Measurements from ENCODE around the gene ZNF774. TPM values are rescaled to one million over a fixed set of nuclear protein-coding genes. Genes with fewer than 3 reads are reported as not detected.

Gene ZNF774
- total and polyA plus RNA-seq, 8 donors, result 0.58 to 7.1 (median 2.3) TPM

- Histone ChIP-seq H3K27ac (no peak overlapping the region), H3K9me3 (no peaks in the 10 kb centered on the region), H3K36me3 (no peaks in the 10 kb centered on the region), H3K4me3 (no peak overlapping the region), H3K4me1 (peaks cover 0 to 4% (median 0%) of the 10 kb centered on the region in 4 donors), H3K27me3 (no peaks in the 10 kb centered on the region)
- WGBS, 5 donors, result 73 to 93% (median 87%) methylated on average over 4 of the region's 4 CpGs
- TF ChIP-seq EP300 (IDR thresholded peaks at IDR 0.05) (no peak), POLR2AphosphoS5 (IDR thresholded peaks at IDR 0.05) (no peak), POLR2A (IDR thresholded peaks at IDR 0.05) (no peak), CTCF (IDR thresholded peaks at IDR 0.05) (no peak)
- DNase-seq, result no peak
- intact Hi-C loops (cut with DNase I; ENCODE audit: low total_unique reads), result no loop called here
Measured at GRCh38 chr15:90337256-90337655, 14.8 kb upstream of the ZNF774 start.

GRCh38 chr15:90338532-90338931, 13.6 kb upstream of the ZNF774 start:
- H3K4me3 ChIP-seq, result no peak overlapping the region
- H3K4me1 ChIP-seq, result peaks cover 0 to 16% (median 0%) of the 10 kb centered on the region in 4 donors
- no peak overlapping the region for H3K27ac ChIP-seq
- H3K36me3 ChIP-seq, result no peaks in the 10 kb centered on the region
- WGBS, 5 donors, result 82 to 98% (median 92%) methylated on average over 1 of the region's 1 CpG
- H3K9me3 ChIP-seq, result no peaks in the 10 kb centered on the region
- no peak for DNase-seq
- TF ChIP-seq CTCF (IDR thresholded peaks at IDR 0.05) (no peak), POLR2AphosphoS5 (IDR thresholded peaks at IDR 0.05) (no peak), EP300 (IDR thresholded peaks at IDR 0.05) (no peak), POLR2A (IDR thresholded peaks at IDR 0.05) (no peak)
- H3K27me3 ChIP-seq, result no peaks in the 10 kb centered on the region
- intact Hi-C loops (cut with DNase I; ENCODE audit: low total_unique reads), result no loop called here

GRCh38 chr15:90340345-90340744, 11.7 kb upstream of the ZNF774 start:
- Histone ChIP-seq H3K27ac (no peak overlapping the region), H3K27me3 (no peaks in the 10 kb centered on the region), H3K4me3 (no peak overlapping the region), H3K36me3 (no peaks in the 10 kb centered on the region), H3K9me3 (no peaks in the 10 kb centered on the region), H3K4me1 (peaks cover 0 to 17% (median 0%) of the 10 kb centered on the region in 4 donors)
- TF ChIP-seq POLR2AphosphoS5 (IDR thresholded peaks at IDR 0.05) (no peak), EP300 (IDR thresholded peaks at IDR 0.05) (no peak), CTCF (IDR thresholded peaks at IDR 0.05) (no peak), POLR2A (IDR thresholded peaks at IDR 0.05) (no peak)
- intact Hi-C loops (cut with DNase I; ENCODE audit: low total_unique reads), result no loop called here
- DNase-seq, result no peak
- 57 to 80% (median 74%) methylated on average over 6 of the region's 6 CpGs for WGBS, 5 donors

GRCh38 chr15:90343302-90343790, 8.7 kb upstream of the ZNF774 start:
- peaks cover 0 to 17% (median 0%) of the 10 kb centered on the region in 4 donors for H3K4me1 ChIP-seq
- H3K36me3 ChIP-seq, result no peaks in the 10 kb centered on the region
- 86 to 95% (median 89%) methylated on average over 5 of the region's 5 CpGs for WGBS, 5 donors
- H3K27me3 ChIP-seq, result no peaks in the 10 kb centered on the region
- TF ChIP-seq EP300 (IDR thresholded peaks at IDR 0.05) (no peak), POLR2A (IDR thresholded peaks at IDR 0.05) (no peak), POLR2AphosphoS5 (IDR thresholded peaks at IDR 0.05) (no peak), CTCF (IDR thresholded peaks at IDR 0.05) (no peak)
- H3K4me3 ChIP-seq, result no peak overlapping the region
- no peak overlapping the region for H3K27ac ChIP-seq
- intact Hi-C loops (cut with DNase I; ENCODE audit: low total_unique reads), result no loop called here
- no peak for DNase-seq
- H3K9me3 ChIP-seq, result no peaks in the 10 kb centered on the region
